DND-41 (cell line): ENCODE data around the gene VWF.

Source experiments
- ATAC-seq: fragments of 200-7000 bp; cut with Tn5 transposase; 3 replicates; pipeline ENCODE4 v1.9.1; 2021; ENCODE audit warnings: low read depth; ENCODE audit not compliant: insufficient read depth
- DNase-seq: peaks from one replicate; pipeline ENCODE4 v3.0.0-alpha.2; 2020
- H2AFZ ChIP-seq: 2 replicates; pipeline ENCODE4 v1.6.0; 2012; ENCODE audit warnings: low read depth, low read length
- H3K27ac ChIP-seq: 2 replicates; pipeline ENCODE4 v1.5.1; 2012; ENCODE audit warnings: low read length, inconsistent platforms
- H3K27me3 ChIP-seq: fragments of 200-600 bp; sonication (generic); 2 replicates; pipeline ENCODE4 v1.6.0; 2012; ENCODE audit warnings: low read length, mild to moderate bottlenecking, inconsistent platforms; ENCODE audit not compliant: insufficient read depth, poor library complexity
- H3K36me3 ChIP-seq: 2 replicates; pipeline ENCODE4 v1.5.1; 2012; ENCODE audit warnings: low read length, inconsistent platforms; ENCODE audit not compliant: insufficient read depth
- H3K4me1 ChIP-seq: 2 replicates; pipeline ENCODE4 v1.5.1; 2012; ENCODE audit warnings: mild to moderate bottlenecking, low read length; ENCODE audit not compliant: insufficient read depth
- H3K4me2 ChIP-seq: 2 replicates; pipeline ENCODE4 v1.6.0; 2012; ENCODE audit warnings: mild to moderate bottlenecking, moderate library complexity, low read length, inconsistent platforms; ENCODE audit not compliant: insufficient read depth
- H3K4me3 ChIP-seq, 2 experiments: fragments of 200-600 bp in 1 of 2; shearing (Covaris generic) in 1 of 2; 2 replicates each; pipeline ENCODE4 v1.5.1; 2012 to 2016; ENCODE audit warnings: inconsistent platforms in 2 of 2, low read length in 2 of 2, mild to moderate bottlenecking in 2 of 2, low read depth in 1 of 2, moderate library complexity in 1 of 2
- H3K79me2 ChIP-seq: 2 replicates; pipeline ENCODE4 v1.6.0; 2012; ENCODE audit warnings: low read length, inconsistent platforms; ENCODE audit not compliant: insufficient read depth
- H3K9ac ChIP-seq: 2 replicates; pipeline ENCODE4 v1.6.0; 2012; ENCODE audit warnings: low read depth, mild to moderate bottlenecking, inconsistent platforms, low read length, moderate library complexity
- H3K9me3 ChIP-seq: 2 replicates; pipeline ENCODE4 v1.5.1; 2012; ENCODE audit warnings: low read length, moderate library complexity, mild to moderate bottlenecking, inconsistent platforms; ENCODE audit not compliant: insufficient read depth, severe bottlenecking
- H4K20me1 ChIP-seq: 2 replicates; pipeline ENCODE4 v1.6.0; 2012; ENCODE audit warnings: low read length; ENCODE audit not compliant: insufficient read depth
- EZH2 ChIP-seq: IDR thresholded peaks from 3 replicates; pipeline ENCODE4 v1.6.1; 2012; ENCODE audit warnings: borderline replicate concordance, low read depth, mild to moderate bottlenecking, moderate library complexity, low read length, inconsistent platforms; ENCODE audit not compliant: severe bottlenecking
- TF ChIP-seq, protein P1 (sequence below): IDR thresholded peaks from 2 replicates; pipeline ENCODE4 v1.5.1; 2012; ENCODE audit warnings: borderline replicate concordance, low read length, moderate library complexity, mild to moderate bottlenecking; ENCODE audit not compliant: poor library complexity, severe bottlenecking; ENCODE audit errors: extremely low read depth

VWF gene

DNA sequence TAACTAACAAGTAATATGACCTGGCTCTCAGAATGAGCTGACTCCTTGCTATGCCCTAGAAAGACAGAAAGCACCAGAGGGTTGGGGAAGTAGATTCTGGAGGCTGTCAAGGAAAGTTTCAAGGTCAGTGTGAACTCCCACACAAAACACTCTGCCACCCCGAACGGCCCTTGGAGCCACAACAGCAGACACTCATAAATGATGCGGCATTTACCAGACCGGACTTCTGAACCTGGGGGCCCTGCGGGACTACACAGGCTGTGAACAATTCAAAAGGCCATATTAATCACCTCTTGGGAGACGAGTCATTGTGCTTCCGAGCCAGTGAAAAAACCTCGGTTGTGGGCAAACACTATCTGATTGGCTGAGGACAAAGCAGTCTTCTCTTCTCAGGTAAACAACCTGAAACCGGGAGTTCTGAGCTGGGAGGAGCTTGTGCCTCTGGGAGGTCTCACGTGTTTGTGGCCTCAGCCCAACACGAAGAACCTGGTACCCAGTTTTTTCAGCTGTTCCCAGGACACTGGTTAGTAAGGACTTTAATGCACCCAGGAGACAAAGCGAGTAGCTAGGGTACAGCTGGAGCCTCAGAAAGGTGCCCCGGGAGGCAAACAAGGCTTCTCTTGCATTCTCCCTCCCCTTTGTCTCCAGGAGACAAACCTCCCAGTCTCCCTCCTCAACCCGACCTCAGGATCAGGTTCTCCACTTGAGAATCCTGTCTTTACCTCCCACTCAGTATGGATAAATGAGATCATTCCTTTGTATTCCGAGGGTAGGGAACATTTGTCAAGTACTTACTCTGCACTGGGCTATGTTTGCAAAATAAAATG, 35.3 kb downstream of the VWF start:
- no peak overlapping the region for H3K27ac ChIP-seq
- H3K9ac ChIP-seq: no peak overlapping the region
- no peaks in the 10 kb centered on the region for H3K4me1 ChIP-seq
- no peaks in the 10 kb centered on the region for H3K36me3 ChIP-seq
- DNase-seq: no peak
- no peaks in the 10 kb centered on the region for H3K9me3 ChIP-seq
- no peaks in the 10 kb centered on the region for H3K79me2 ChIP-seq
- H2AFZ ChIP-seq: no peak overlapping the region
- TF ChIP-seq EZH2: no peak
- no peak for ATAC-seq
- H4K20me1 ChIP-seq: no peaks in the 10 kb centered on the region
- peaks cover 21% of the 10 kb centered on the region for H3K27me3 ChIP-seq
- no peak overlapping the region for H3K4me2 ChIP-seq
- no peak overlapping the region for H3K4me3 ChIP-seq

DNA sequence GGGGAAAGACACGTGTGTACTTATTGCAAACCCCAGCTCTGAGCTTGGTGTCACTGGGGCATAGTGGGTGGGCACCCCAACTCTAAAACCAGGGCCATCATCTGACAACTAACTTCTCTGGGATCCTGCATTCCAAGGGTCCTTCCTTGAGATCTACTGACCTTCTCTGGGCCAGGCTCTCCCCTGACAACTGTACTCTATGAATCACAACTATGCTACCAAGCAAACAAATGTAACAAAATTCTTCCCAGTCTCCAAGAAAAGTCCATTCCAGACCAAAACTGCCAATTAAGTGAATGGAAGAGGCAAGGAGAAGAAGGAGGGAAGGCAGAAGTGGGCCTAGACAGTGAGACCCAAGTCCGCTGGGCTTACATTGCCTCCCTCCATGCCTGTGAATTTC, 38.2 kb downstream of the VWF start:
- H3K9ac ChIP-seq: no peak overlapping the region
- H3K27me3 ChIP-seq: peaks cover 10% of the 10 kb centered on the region
- H3K4me3 ChIP-seq: no peak overlapping the region
- H3K9me3 ChIP-seq: no peaks in the 10 kb centered on the region
- no peak overlapping the region for H3K4me2 ChIP-seq
- H4K20me1 ChIP-seq: no peaks in the 10 kb centered on the region
- DNase-seq (no peak), ATAC-seq (no peak)
- no peaks in the 10 kb centered on the region for H3K79me2 ChIP-seq
- H3K27ac ChIP-seq: no peak overlapping the region
- TF ChIP-seq, protein P1, sequence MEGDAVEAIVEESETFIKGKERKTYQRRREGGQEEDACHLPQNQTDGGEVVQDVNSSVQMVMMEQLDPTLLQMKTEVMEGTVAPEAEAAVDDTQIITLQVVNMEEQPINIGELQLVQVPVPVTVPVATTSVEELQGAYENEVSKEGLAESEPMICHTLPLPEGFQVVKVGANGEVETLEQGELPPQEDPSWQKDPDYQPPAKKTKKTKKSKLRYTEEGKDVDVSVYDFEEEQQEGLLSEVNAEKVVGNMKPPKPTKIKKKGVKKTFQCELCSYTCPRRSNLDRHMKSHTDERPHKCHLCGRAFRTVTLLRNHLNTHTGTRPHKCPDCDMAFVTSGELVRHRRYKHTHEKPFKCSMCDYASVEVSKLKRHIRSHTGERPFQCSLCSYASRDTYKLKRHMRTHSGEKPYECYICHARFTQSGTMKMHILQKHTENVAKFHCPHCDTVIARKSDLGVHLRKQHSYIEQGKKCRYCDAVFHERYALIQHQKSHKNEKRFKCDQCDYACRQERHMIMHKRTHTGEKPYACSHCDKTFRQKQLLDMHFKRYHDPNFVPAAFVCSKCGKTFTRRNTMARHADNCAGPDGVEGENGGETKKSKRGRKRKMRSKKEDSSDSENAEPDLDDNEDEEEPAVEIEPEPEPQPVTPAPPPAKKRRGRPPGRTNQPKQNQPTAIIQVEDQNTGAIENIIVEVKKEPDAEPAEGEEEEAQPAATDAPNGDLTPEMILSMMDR: no peak
- TF ChIP-seq EZH2: no peak
- no peak overlapping the region for H2AFZ ChIP-seq
- H3K4me1 ChIP-seq: no peaks in the 10 kb centered on the region
- no peaks in the 10 kb centered on the region for H3K36me3 ChIP-seq

DNA sequence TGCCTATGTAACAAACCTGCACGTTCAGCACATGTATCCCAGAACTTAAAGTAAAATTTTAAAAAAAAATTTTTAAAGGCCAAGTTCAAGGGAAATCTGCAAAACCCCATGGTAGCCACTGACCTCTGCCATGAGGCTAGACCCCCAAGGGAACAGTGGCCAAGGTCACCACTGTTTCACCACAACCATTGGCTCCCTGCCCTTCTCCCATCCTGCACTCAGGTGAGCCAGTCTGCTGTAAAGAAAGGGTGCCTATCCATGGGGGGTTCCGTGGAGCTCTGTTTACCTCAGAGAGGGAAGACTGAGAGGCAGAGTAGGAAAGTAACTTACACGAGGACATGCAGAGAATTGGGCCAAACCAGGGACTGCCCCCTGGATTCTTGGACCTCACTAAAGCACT, 38.6 kb downstream of the VWF start:
- Histone ChIP-seq H3K79me2 (no peaks in the 10 kb centered on the region), H3K9me3 (no peaks in the 10 kb centered on the region), H3K27me3 (peaks cover 8% of the 10 kb centered on the region), H3K9ac (no peak overlapping the region), H3K4me1 (no peaks in the 10 kb centered on the region), H3K4me2 (no peak overlapping the region), H2AFZ (no peak overlapping the region; the same call in 1 of the 2 replicates), H3K27ac (no peak overlapping the region), H4K20me1 (no peaks in the 10 kb centered on the region), H3K36me3 (no peaks in the 10 kb centered on the region), H3K4me3 (no peak overlapping the region)
- TF ChIP-seq, protein P1: no peak
- TF ChIP-seq EZH2: no peak
- no peak for DNase-seq
- no peak for ATAC-seq

DNA sequence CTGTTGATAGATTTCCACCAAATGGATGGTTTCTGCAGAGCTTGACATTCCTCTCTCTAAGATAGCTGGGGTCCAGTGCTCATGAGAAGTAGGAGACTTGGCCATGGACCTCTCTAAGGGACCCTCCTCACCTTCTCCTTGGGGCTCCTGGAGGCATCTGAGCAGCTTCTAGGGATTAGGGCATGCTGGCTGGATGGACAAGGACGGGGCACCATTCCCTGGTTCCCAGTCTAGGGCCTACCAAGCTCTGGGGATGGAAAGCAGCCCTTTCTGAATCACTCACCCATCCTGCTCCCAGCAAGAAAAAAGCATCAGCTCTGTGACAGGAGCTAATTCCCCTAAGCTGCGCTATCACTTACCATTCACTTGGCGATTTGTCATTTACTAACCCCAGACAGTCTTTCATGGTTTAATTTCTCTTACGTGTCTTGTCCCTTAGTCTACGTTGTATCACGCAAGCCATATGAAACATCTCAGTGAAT, 39.5 kb downstream of the VWF start:
- Histone ChIP-seq H3K9ac (no peak overlapping the region), H3K4me3 (no peak overlapping the region), H3K79me2 (no peaks in the 10 kb centered on the region), H2AFZ (no peak overlapping the region), H4K20me1 (no peaks in the 10 kb centered on the region), H3K27ac (no peak overlapping the region), H3K9me3 (no peaks in the 10 kb centered on the region), H3K36me3 (no peaks in the 10 kb centered on the region), H3K27me3 (peaks cover 5% of the 10 kb centered on the region), H3K4me1 (no peaks in the 10 kb centered on the region), H3K4me2 (no peak overlapping the region)
- DNase-seq: no peak
- no peak for ATAC-seq
- TF ChIP-seq, protein P1: no peak
- TF ChIP-seq EZH2: no peak
